ENCODE data around the gene USP34.
A peak's percentile ranks its signal among the peaks of the same experiment; 100 is the strongest.
"Not testable (repeated sequence)": the region's sequence is repeated elsewhere in the genome, so short reads cannot be mapped to it uniquely, and the experiment has no call there.

USP34 gene

GRCh38 chr2:61426267-61426897 is 44.5 kb downstream of the USP34 start:
- peak; percentile 39 for FAIRE-seq

GRCh38 chr2:61425605-61426155 is 45.2 kb downstream of the USP34 start:
- FAIRE-seq: no peak

- no peak for FAIRE-seq
Measured at GRCh38 chr2:61423714-61424113, 47.2 kb downstream of the USP34 start.

GRCh38 chr2:61421611-61422010 is 49.3 kb downstream of the USP34 start:
- no peak for FAIRE-seq

GRCh38 chr2:61420991-61421544 is 49.8 kb downstream of the USP34 start:
- no peak for FAIRE-seq

- no peak for FAIRE-seq
Measured at GRCh38 chr2:61419570-61419969, 51.3 kb downstream of the USP34 start.

- no peak for FAIRE-seq
Measured at GRCh38 chr2:61419129-61419528, 51.8 kb downstream of the USP34 start.

- FAIRE-seq: peak; percentile 3
Measured at GRCh38 chr2:61416871-61417645, 53.8 kb downstream of the USP34 start.

GRCh38 chr2:61415265-61415664 is 55.6 kb downstream of the USP34 start:
- FAIRE-seq: no peak

- FAIRE-seq: no peak
Measured at GRCh38 chr2:61414674-61415073, 56.2 kb downstream of the USP34 start.

- FAIRE-seq: no peak
Measured at GRCh38 chr2:61411109-61411508, 59.8 kb downstream of the USP34 start.

- no peak for FAIRE-seq
Measured at GRCh38 chr2:61410185-61410584, 60.7 kb downstream of the USP34 start.

GRCh38 chr2:61405813-61406212 is 65.1 kb downstream of the USP34 start:
- FAIRE-seq: no peak

GRCh38 chr2:61404438-61404837 is 66.4 kb downstream of the USP34 start:
- FAIRE-seq: no peak

- FAIRE-seq: no peak
Measured at GRCh38 chr2:61398413-61398812, 72.5 kb downstream of the USP34 start.

- FAIRE-seq: peak; percentile 23
Measured at GRCh38 chr2:61396005-61396404, 74.9 kb downstream of the USP34 start.

GRCh38 chr2:61387588-61387987 is 83.3 kb downstream of the USP34 start:
- FAIRE-seq: peak; percentile 97

- not testable (repeated sequence) for FAIRE-seq
Measured at GRCh38 chr2:61380882-61381197, 90.0 kb downstream of the USP34 start.

GRCh38 chr2:61380056-61380881 is 90.6 kb downstream of the USP34 start:
- no peak for FAIRE-seq

GRCh38 chr2:61379521-61379920 is 91.4 kb downstream of the USP34 start:
- no peak for FAIRE-seq

GRCh38 chr2:61378281-61378680 is 92.6 kb downstream of the USP34 start:
- no peak for FAIRE-seq

- FAIRE-seq: no peak
Measured at GRCh38 chr2:61377046-61377445, 93.8 kb downstream of the USP34 start.

GRCh38 chr2:61376211-61376610 is 94.7 kb downstream of the USP34 start:
- FAIRE-seq: no peak
